Liver (tissue), 3 donors: ENCODE data around the gene INPP5A.

Experiments
- ATF3 ChIP-seq: IDR thresholded peaks from 2 replicates; pipeline ENCODE4 v1.6.1; 2016; ENCODE audit warnings: antibody characterized with exemption
- FOXA1 ChIP-seq: IDR thresholded peaks from 2 replicates; pipeline ENCODE4 v1.6.1; 2016; ENCODE audit warnings: antibody characterized with exemption
- GABPA ChIP-seq, 2 donors: IDR thresholded peaks in 1 of 2; conservative IDR thresholded peaks in 1 of 2; 2 replicates each; pipeline ENCODE4 v1.6.1; 2016; ENCODE audit warnings: antibody characterized with exemption in 2 of 2, mild to moderate bottlenecking in 1 of 2, moderate library complexity in 1 of 2
- HNF4A ChIP-seq, 2 donors: conservative IDR thresholded peaks; 2 replicates each; pipeline ENCODE4 v1.6.1; 2016; ENCODE audit warnings: antibody characterized with exemption in 2 of 2, mild to moderate bottlenecking in 2 of 2
- JUND ChIP-seq, 2 donors: IDR thresholded peaks; 2 replicates each; pipeline ENCODE4 v1.6.1; 2016; ENCODE audit warnings: antibody characterized with exemption in 2 of 2
- MAX ChIP-seq: IDR thresholded peaks from 2 replicates; pipeline ENCODE4 v1.6.1; 2016; ENCODE audit warnings: antibody characterized with exemption
- NR2F2 ChIP-seq: IDR thresholded peaks from 2 replicates; pipeline ENCODE4 v1.6.1; 2016; ENCODE audit warnings: antibody characterized with exemption
- RAD21 ChIP-seq, 2 donors: IDR thresholded peaks; 2 replicates each; pipeline ENCODE4 v1.6.1; 2016; ENCODE audit warnings: antibody characterized with exemption in 2 of 2, mild to moderate bottlenecking in 2 of 2
- REST ChIP-seq: IDR thresholded peaks from 2 replicates; pipeline ENCODE4 v1.6.1; 2016; ENCODE audit warnings: antibody characterized with exemption, mild to moderate bottlenecking
- RXRA ChIP-seq, 2 donors: IDR thresholded peaks; 2 replicates each; pipeline ENCODE4 v1.6.1; 2017 to 2018; ENCODE audit warnings: antibody characterized with exemption in 2 of 2, mild to moderate bottlenecking in 1 of 2
- TAF1 ChIP-seq: conservative IDR thresholded peaks from 2 replicates; pipeline ENCODE4 v1.6.1; 2016; ENCODE audit warnings: antibody characterized with exemption, mild to moderate bottlenecking
- YY1 ChIP-seq: IDR thresholded peaks from 2 replicates; pipeline ENCODE4 v1.6.1; 2016; ENCODE audit warnings: antibody characterized with exemption, mild to moderate bottlenecking
- TF ChIP-seq, protein P1 (sequence below): fragments of 150-350 bp; IDR thresholded peaks from 2 replicates; pipeline ENCODE4 v1.5.1; 2017; ENCODE audit warnings: improper control_type of control experiment, low read depth, low read length; ENCODE audit not compliant: missing input control
- donor health status: healthy.
- donor health status: healthy.

DNA sequence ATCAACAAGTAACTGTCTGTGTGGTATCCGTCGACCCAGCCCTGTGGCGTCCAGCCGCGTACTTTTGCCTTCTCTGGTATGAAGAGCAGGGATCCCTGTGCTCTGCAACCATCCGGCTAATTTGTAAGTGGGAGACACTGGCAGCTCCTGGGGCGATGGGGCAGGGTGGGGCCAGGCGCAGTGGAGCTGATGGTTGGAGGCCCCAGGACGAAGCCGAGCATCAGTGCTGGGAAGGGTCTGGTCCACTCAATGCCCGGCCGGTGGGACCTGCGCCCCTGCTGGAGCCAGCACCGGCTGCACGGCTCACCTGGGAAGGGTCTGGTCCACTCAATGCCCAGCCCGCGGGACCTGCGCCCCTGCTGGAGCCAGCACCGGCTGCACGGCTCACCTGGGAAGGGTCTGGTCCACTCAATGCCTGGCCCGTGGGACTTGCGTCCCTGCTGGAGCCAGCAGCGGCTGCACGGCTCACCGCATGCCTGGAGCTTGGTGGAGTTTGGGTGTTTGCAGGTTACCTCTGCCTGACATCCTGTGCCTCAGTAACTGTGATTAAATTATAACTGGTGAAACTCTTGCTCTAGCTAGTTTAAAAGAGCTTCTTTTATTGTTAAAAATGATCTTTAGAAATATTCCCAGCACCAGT, 152.3 kb downstream of the INPP5A start:
- no peak for TF ChIP-seq MAX
- TF ChIP-seq, protein P1, sequence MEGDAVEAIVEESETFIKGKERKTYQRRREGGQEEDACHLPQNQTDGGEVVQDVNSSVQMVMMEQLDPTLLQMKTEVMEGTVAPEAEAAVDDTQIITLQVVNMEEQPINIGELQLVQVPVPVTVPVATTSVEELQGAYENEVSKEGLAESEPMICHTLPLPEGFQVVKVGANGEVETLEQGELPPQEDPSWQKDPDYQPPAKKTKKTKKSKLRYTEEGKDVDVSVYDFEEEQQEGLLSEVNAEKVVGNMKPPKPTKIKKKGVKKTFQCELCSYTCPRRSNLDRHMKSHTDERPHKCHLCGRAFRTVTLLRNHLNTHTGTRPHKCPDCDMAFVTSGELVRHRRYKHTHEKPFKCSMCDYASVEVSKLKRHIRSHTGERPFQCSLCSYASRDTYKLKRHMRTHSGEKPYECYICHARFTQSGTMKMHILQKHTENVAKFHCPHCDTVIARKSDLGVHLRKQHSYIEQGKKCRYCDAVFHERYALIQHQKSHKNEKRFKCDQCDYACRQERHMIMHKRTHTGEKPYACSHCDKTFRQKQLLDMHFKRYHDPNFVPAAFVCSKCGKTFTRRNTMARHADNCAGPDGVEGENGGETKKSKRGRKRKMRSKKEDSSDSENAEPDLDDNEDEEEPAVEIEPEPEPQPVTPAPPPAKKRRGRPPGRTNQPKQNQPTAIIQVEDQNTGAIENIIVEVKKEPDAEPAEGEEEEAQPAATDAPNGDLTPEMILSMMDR: no peak
- no peak for TF ChIP-seq REST
- TF ChIP-seq JUND (IDR thresholded peaks at IDR 0.05): no peak
- TF ChIP-seq RXRA (IDR thresholded peaks at IDR 0.05): no peak
- TF ChIP-seq TAF1: no peak
- TF ChIP-seq ATF3: no peak
- no peak for TF ChIP-seq YY1
- no peak for TF ChIP-seq HNF4A (conservative IDR thresholded peaks at IDR 0.05)
- no peak for TF ChIP-seq GABPA (IDR thresholded peaks at IDR 0.05 in 1 of 2, conservative IDR thresholded peaks at IDR 0.05 in 1 of 2)
- TF ChIP-seq RAD21 (IDR thresholded peaks at IDR 0.05): no peak
- TF ChIP-seq FOXA1: no peak
- no peak for TF ChIP-seq NR2F2
